GM19397 (cell line): ENCODE data around the gene DLST.

Experiments used
- ATAC-seq: cut with Tn5 transposase; IDR thresholded peaks from one replicate; pipeline ENCODE4 v1.9.1; 2021; ENCODE audit warnings: mild to moderate bottlenecking, moderate library complexity; ENCODE audit not compliant: unreplicated experiment

Gene DLST

GRCh38 chr14:74952180-74952665 is 70.5 kb downstream of the DLST start:
- ATAC-seq, result no peak

- no peak for ATAC-seq
These were observed 71.2 kb downstream of the DLST start for GRCh38 chr14:74952697-74953484.
